Temporal lobe (tissue), 2 donors: ENCODE data around the gene GRB7. TPM values are rescaled to one million over a fixed set of nuclear protein-coding genes. Genes with fewer than 3 reads are reported as not detected.

Source experiments
- small RNA-seq: library from RNA; depleted of rRNA; stranded (forward); fragments of <200 nt; gene quantifications from one replicate; pipeline ENCODE3, GENCODE V24; 2014; ENCODE audit warnings: low replicate concordance
- total RNA-seq: library from RNA; depleted of rRNA; stranded (reverse); fragments of >200 nt; gene quantifications from one replicate; pipeline ENCODE4 v1.2.3, GENCODE V29; 2014

GRB7 gene
- total RNA-seq, 1 donor from 2014 or later: 0.25 TPM

Small RNA genes lying within 50 kb of the gene (small RNA-seq; reads per million reads assigned to genes)
- not detected for gene MIR4728

Other genes starting within 250 kb of the GRB7 start
- gene NEUROD2, start 130.0 kb upstream of the GRB7 start, total RNA-seq: 74.5 TPM
- gene PPP1R1B, start 111.0 kb upstream of the GRB7 start, total RNA-seq: 20.7 TPM
- gene STARD3, start 100.8 kb upstream of the GRB7 start, total RNA-seq: 19.9 TPM
- gene TCAP, start 72.6 kb upstream of the GRB7 start, total RNA-seq: 1.5 TPM
- gene PNMT, start 69.5 kb upstream of the GRB7 start, total RNA-seq: 2.0 TPM
- gene PGAP3, start 49.9 kb upstream of the GRB7 start, total RNA-seq: 7.9 TPM
- 12.8 TPM for gene ERBB2, start 37.9 kb upstream of the GRB7 start, total RNA-seq
- 11.1 TPM for gene MIEN1, start 7.4 kb upstream of the GRB7 start, total RNA-seq
- under 0.01 TPM for gene IKZF3, start 126.4 kb downstream of the GRB7 start, total RNA-seq
- not detected for gene ZPBP2, start 130.3 kb downstream of the GRB7 start, total RNA-seq
- gene GSDMB, start 180.7 kb downstream of the GRB7 start, total RNA-seq: 7.4 TPM
- gene ORMDL3, start 189.7 kb downstream of the GRB7 start, total RNA-seq: 27.8 TPM
- gene LRRC3C, start 189.8 kb downstream of the GRB7 start, total RNA-seq: not detected
- under 0.01 TPM for gene GSDMA, start 225.1 kb downstream of the GRB7 start, total RNA-seq
- 57.5 TPM for gene PSMD3, start 242.9 kb downstream of the GRB7 start, total RNA-seq